ENCODE data around the gene ATRIP. TPM values are rescaled to one million over a fixed set of nuclear protein-coding genes. Genes with fewer than 3 reads are reported as not detected.

The ATRIP gene
- polyA plus RNA-seq, 3 donors = 1.8 to 4.7 (median 2.8) TPM

DNA sequence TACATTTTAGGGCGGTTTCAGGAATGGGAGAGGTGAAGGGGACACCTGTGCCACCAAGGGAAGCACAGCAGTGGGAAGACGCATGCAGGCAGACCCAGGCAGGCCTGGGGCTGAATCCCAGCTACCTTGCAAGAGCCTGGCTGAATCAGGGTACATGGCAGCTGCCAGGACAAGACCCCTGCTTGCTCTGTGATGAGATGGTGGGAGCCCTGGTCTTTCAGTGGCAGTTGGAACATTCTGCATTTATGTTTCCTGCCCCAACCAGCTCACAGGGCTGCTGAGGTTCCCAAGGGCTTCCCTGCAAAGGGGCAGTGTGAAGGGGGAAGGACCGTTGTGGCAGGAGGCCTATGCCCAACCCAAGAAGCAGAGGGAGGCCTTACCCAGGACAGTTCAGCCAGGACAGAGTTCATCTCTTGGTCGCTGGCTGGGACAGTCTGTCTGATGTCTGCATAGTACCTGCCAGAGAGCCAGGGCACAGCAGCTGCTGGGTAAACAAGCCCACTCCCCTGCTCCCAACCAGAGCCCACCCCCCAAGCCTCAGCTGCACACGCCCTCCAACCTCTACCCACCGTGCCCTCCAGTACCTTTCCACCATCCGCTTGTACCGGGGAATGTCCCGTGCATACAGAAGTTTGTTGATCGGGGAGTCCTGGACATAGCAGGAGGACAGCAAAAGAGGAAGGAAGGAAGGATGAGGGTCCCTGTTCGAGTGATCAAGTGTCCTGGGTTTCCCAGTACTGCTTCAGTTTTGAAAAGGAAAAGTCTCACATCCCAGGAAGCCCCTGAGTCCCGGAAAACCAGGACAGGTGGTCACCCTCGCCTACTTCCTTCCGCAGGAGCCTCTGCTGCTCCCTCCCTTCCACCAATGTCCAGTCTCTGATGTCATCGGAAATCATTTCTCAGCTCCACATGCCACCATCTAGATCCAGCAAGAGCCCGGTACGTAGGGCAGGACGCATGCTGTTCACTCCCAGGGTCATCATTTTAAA lies 39.8 kb upstream of the ATRIP start:
- H3K4me3 ChIP-seq (replicated peaks in 1 of 3; ENCODE audit: low read depth in 2 of 3, low read length in 3 of 3) = no peak overlapping the region
- H3K79me2 ChIP-seq (ENCODE audit: insufficient read depth, low read length) = no peaks in the 10 kb centered on the region
- 89% methylated on average over 11 of the region's 18 CpGs for WGBS (ENCODE audit: insufficient coverage)
- intact Hi-C loops (cut with micrococcal nuclease) = no loop called here
- H2AFZ ChIP-seq (ENCODE audit: insufficient read depth, low read depth, low read length, poor library complexity, severe bottlenecking) = no peak overlapping the region
- peaks cover 0 to 6% (median 0%) of the 10 kb centered on the region in 3 donors for H3K27me3 Mint-ChIP-seq (ENCODE audit: low read depth in 3 of 3)
- no peaks in the 10 kb centered on the region for H4K20me1 ChIP-seq (ENCODE audit: insufficient read depth, low read length)
- no peaks in the 10 kb centered on the region for H3K9me3 ChIP-seq (replicated peaks in 1 of 2; ENCODE audit: control insufficient read depth in 1 of 2, insufficient read depth in 1 of 2, low read length in 2 of 2)
- no peak for TF ChIP-seq CTCF (IDR thresholded peaks at IDR 0.05)
- H3K9ac ChIP-seq (ENCODE audit: insufficient read depth, low read length, poor library complexity, severe bottlenecking) = no peak overlapping the region
- H3K27me3 ChIP-seq (ENCODE audit: control insufficient read depth in 2 of 2, insufficient read depth in 2 of 2, low read length in 2 of 2) = no peaks in the 10 kb centered on the region
- H3K27ac ChIP-seq (ENCODE audit: low read depth in 1 of 2, low read length in 2 of 2) = no peak overlapping the region
- no peaks in the 10 kb centered on the region for H3K36me3 ChIP-seq (replicated peaks in 1 of 2; ENCODE audit: control insufficient read depth in 1 of 2, insufficient read depth in 2 of 2, low read length in 2 of 2)
- H3K36me3 Mint-ChIP-seq = no peaks in the 10 kb centered on the region
- no peak for DNase-seq
- H3K4me2 ChIP-seq (replicated peaks; ENCODE audit: extremely low read depth, low read length, poor library complexity, severe bottlenecking) = no peak overlapping the region
- peak overlapping the region in 1 of 7 donors; percentile 45 for H3K27ac Mint-ChIP-seq
- H3K4me3 Mint-ChIP-seq = no peak overlapping the region
- no peaks in the 10 kb centered on the region for H3K9me3 Mint-ChIP-seq
- H3K4me1 ChIP-seq (ENCODE audit: control insufficient read depth in 1 of 2, insufficient read depth in 2 of 2, low read length in 2 of 2) = no peaks in the 10 kb centered on the region
- H3K4me1 Mint-ChIP-seq = no peaks in the 10 kb centered on the region

GRCh38 chr3:48407542-48408099 lies 38.9 kb upstream of the ATRIP start:
- Histone ChIP-seq H3K79me2 (ENCODE audit: insufficient read depth, low read length) (no peaks in the 10 kb centered on the region), H2AFZ (ENCODE audit: insufficient read depth, low read depth, low read length, poor library complexity, severe bottlenecking) (no peak overlapping the region), H4K20me1 (ENCODE audit: insufficient read depth, low read length) (no peaks in the 10 kb centered on the region), H3K27me3 (ENCODE audit: control insufficient read depth in 2 of 2, insufficient read depth in 2 of 2, low read length in 2 of 2) (no peaks in the 10 kb centered on the region), H3K36me3 (replicated peaks in 1 of 2; ENCODE audit: control insufficient read depth in 1 of 2, insufficient read depth in 2 of 2, low read length in 2 of 2) (no peaks in the 10 kb centered on the region), H3K9me3 (replicated peaks in 1 of 2; ENCODE audit: control insufficient read depth in 1 of 2, insufficient read depth in 1 of 2, low read length in 2 of 2) (no peaks in the 10 kb centered on the region), H3K9ac (ENCODE audit: insufficient read depth, low read length, poor library complexity, severe bottlenecking) (no peak overlapping the region), H3K27ac (ENCODE audit: low read depth in 1 of 2, low read length in 2 of 2) (no peak overlapping the region), H3K4me3 (replicated peaks in 1 of 3; ENCODE audit: low read depth in 2 of 3, low read length in 3 of 3) (no peak overlapping the region), H3K4me1 (ENCODE audit: control insufficient read depth in 1 of 2, insufficient read depth in 2 of 2, low read length in 2 of 2) (no peaks in the 10 kb centered on the region), H3K4me2 (replicated peaks; ENCODE audit: extremely low read depth, low read length, poor library complexity, severe bottlenecking) (no peak overlapping the region)
- no peak overlapping the region for H3K4me3 Mint-ChIP-seq
- WGBS (ENCODE audit: insufficient coverage) = 89% methylated on average over 3 of the region's 8 CpGs
- peaks cover 0 to 6% (median 0%) of the 10 kb centered on the region in 3 donors for H3K27me3 Mint-ChIP-seq (ENCODE audit: low read depth in 3 of 3)
- no peak for TF ChIP-seq CTCF (IDR thresholded peaks at IDR 0.05)
- no peak for DNase-seq
- H3K36me3 Mint-ChIP-seq = no peaks in the 10 kb centered on the region
- intact Hi-C loops (cut with micrococcal nuclease) = no loop called here
- no peaks in the 10 kb centered on the region for H3K9me3 Mint-ChIP-seq
- no peak overlapping the region for H3K27ac Mint-ChIP-seq
- H3K4me1 Mint-ChIP-seq = no peaks in the 10 kb centered on the region
